ENCODE results near the gene ROBO1.

ROBO1 gene

DNA sequence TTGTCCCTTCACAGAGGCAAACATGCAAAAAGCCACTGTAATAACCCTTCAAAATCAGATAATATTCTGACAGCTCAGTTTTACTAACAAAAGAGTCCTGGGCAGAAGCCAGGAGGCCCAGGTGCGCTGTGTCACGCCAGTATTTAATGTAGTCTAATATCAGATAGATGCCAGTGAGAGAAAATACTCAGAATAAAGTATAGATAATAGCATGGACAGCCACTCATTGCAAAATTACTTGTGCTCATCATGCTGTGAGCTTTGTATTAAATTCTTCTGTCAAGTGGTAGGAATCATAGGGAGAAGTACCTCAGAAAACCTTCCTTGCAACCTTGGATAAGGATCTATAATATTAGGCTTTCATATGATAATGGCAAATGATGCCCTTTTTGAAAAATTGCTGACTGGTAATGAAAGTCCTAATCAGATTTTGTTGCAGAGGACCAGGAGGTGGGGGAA, 1154.3 kb downstream of the ROBO1 start:
- no peak for DNase-seq (ENCODE audit: low read depth)

DNA sequence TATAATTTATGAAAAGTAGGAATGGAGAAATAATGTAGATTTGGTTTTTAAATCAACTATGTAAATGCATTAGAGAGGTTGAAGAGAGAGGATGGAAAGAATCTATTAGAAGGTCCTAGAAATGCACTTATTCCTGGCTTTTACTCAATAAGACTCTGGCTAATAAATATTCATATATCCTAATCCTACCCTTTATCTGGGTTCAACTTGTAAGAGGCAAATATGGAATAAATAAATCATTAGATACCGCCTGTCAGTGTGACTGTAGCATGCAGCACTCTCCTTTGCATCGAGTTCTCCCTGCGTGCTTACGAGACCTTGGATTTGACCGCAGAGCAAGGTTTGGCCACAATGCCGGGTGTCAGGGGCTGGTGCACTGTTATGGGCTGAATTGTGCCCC, 1156.5 kb downstream of the ROBO1 start:
- no peak for DNase-seq (ENCODE audit: low read depth)

DNA sequence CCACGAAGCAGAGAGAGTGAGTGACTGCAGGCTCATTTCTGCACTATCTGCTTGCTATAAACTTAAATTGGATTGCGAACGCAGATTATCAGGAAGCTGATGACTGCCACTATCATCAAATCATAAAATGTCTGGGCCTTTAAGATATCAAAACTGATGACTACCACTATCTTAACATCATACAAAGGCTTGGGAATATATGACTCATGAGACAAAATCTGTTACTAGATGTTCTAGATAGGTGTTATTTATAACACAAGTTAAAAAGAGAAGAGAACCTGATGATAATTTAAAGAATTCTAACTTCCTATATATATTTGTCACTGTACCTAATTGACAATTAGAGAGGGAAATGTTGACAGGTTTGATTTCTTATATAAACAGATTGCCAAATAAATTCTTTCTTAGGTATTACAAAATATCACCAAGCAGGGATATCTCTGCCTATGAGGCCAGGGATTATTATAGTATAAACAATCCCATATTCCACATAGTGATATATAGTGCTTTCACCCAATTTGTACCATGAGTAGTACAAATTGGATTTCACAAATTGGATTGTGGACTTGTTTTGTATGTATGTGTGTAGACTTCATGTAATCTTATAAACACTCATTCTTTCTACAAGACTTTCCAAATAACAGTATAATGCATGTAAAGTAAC, 1157.2 kb downstream of the ROBO1 start:
- no peak for DNase-seq (ENCODE audit: low read depth)

DNA sequence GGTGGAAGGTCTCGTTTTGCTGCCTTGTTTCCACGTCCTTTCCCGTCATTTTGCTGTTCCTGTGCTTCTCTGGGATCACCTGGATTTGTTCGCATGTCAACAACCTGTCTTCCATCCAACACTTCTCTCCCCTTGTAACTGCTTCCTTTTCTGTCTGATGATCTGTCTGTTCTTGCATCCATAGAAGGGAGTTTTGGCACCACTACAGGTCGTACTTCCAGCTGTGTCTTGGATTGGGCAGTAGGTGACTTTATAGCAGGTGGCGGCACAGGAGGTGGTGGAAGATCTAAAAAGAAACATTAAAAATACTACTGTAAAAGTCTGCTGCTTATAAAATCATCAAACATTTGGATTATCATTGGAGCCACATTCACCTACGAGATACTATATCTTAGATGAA, 1161.0 kb downstream of the ROBO1 start:
- no peak for DNase-seq (ENCODE audit: low read depth)

DNA sequence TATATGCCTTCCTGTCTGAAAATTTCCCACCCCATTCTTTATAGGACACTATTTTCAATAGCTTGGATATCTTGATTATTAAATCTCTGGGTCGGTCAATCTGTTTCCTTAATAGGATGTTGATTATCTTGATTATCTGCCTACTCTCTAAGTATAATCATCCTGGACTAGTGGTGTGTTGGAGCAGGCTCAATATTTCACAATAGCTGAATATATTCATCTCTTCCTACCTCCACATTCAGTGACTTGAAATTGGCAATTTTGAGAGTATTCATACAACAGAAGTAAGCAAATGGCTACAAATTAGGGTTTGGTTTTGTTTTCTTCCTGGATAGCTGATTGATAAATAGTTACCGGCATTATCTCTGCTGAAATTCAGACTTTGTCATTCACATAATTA, 1162.6 kb downstream of the ROBO1 start:
- DNase-seq (ENCODE audit: low read depth) = no peak

DNA sequence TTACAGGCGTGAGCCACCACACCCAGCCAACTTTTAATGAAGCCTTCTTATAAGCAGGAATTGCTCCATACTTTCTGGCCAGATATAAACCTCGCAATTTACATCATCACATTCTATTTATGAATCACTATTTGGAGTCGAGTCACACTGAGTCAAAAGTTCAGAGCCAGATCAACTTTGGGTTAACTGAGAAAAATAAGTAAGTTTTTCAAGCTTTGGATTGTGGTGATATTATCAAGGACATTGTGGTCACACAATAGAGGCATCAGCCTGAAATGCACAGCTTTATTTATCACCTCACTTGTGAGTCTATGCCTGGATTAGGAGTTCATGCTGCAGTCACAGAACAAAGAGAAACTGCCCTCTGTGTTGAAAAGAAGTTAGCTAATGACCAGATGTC, 1163.5 kb downstream of the ROBO1 start:
- DNase-seq (ENCODE audit: low read depth) = no peak

DNA sequence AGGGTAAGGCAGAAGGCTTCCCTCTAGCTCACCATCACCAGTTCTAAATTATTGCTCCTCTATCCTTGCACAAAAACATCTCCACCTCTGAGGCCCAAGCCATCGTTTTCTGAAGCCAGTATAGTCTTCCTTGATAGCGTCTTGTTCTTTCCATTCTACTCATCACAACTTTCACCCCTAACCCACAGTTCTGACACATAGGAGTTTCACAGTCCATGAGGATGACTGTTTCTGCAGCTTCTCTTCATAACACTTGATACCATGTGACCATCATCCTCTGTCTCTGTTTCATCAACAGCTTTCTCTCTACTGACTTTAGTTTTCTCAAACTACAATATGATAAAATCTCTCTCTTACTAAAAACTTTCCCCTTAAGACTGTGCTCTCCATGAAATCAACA, 1166.5 kb downstream of the ROBO1 start:
- no peak for DNase-seq (ENCODE audit: low read depth)

DNA sequence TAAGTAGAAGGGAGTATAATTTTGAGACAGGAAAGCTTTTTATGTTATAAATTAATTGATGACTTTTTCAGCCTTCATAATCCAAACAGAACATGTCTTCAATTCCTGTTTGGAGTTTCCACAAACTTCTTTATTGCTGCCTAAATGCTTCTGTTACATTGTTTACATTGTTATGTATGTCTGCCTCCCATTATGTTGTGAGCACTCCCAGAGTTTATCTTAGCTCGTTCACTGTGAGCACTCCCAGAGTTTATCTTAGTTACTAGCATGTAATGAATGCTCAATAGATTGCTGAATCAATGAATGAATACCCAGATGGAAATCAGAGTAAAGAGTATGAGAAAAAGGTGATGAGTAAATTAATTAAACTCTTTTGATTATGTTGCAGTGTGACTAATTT, 1178.0 kb downstream of the ROBO1 start:
- no peak for DNase-seq (ENCODE audit: low read depth)

DNA sequence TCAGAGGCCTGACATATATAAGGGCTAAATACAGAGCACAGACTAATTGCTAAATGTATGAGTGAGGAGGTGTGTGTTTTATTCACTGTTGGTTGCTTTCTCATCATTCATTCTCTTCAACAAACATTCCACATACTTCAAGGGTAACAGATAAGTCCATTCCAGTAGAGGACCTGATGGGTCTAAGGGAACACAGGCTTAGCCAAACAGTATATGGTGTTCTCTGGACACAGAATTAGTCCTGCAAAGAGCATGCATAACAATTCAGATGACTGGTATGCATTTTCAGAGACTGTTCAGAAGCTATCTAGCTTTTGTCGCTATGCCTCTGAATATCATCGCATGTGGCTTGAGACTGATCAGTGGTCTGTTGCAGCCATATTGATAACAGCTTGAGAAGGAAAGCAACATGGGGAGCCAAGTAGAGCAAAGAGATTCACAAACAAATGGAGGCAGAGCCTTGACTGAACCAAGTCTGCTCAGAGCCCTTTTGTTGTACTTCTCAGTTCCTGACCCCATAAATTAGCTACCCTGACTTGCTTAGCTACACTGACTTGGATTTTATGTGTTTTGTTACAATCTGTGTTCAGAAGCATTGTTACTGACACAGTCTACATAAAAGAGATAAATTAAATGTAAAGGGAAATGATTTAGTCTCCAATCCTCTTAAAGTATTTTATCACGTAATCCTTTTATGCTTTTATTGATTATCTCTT, 1178.7 kb downstream of the ROBO1 start:
- no peak for DNase-seq (ENCODE audit: low read depth)

DNA sequence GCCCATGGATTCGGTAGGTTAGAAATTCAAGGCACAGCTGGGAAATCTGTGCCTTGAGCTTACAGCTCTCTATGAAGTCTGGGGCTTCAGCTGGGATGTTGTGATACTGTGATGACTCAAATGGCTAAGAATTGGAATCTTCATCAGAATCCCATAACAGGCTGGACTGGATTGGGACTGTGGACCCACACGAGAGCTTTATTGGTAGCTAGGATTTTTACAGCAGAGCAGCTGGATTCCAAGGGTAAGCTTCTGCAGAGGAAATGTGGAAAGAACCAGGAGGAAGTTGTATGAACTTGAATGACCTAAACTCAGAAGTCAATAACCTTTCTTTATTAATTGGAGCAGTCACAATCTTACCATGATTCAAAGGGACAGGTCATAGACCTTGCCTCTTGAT, 1187.1 kb downstream of the ROBO1 start:
- DNase-seq (ENCODE audit: low read depth) = no peak

DNA sequence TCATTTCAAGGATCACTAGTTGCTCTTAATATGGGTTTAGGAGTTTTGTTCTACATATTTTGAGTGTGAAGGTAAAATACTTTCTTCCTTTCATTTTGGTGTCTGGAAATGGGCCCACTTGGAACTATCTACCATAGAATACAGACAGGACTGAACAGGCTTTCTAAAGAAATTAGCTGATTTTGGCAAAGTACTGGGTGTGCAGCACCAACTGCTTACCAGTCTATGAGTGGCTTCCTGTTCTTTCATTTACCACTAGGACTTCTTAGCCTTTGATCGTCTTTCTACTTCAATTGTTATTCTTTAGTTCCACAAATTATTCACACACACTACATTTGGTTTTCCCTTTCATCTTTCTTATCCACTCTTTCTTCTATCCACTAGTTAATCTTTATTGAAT, 1196.3 kb downstream of the ROBO1 start:
- no peak for DNase-seq (ENCODE audit: low read depth)

DNA sequence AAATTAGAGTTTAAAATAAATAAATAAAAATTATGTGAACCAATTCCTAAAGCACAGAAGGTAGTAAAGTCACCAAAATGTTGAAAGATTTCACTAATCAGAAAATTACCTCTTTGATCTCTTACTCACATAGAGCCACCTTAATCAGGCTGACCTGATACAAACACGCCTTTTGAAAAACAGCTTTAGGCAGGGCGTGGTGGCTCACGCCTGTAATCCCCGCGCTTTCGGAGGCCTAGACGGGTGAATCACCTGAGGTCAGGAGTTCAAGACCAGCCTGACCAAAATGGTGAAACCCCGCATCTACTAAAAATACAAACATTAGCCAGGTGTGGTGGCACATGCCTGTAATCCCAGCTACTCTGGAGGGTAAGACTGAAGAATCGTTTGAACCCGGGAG, 1197.3 kb downstream of the ROBO1 start:
- DNase-seq (ENCODE audit: low read depth) = no peak

DNA sequence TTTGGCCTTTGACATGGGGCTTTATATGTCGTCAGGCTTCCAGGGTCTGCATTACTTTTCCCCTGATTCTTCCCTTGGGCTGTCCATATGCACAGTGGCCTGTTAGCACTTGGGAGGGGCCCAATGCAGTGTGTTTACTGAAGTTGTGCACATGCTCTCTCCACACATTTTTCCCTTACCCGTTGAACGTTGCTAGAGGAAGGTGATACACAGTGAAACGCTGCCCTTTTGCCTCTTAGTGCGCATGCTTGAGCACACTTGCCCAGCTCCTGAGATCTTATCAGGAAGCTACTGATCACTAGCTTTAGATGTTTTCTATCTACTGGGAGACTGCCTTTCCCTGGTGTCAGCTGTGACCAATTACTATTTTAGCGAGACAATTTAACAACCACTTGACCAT, 1198.0 kb downstream of the ROBO1 start:
- DNase-seq (ENCODE audit: low read depth) = no peak

DNA sequence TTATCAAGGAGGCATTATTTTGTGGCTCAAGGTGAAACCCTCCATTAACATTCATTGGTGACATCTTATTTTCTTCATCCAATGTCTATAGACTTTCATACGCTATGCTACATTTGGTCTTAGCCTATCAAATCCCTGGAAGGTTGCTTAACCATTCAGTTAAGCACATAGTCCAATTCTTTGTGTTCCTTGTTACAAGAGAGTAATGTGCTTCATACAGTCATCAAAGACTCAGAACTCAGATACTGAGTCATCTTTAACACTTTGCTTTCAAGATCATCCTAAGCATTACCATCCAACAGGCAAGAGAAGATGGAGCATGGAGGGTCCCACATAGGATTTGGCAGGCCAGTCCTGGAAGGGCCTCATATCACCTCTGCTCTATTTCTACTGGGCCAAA, 1202.1 kb downstream of the ROBO1 start:
- DNase-seq (ENCODE audit: low read depth) = no peak

DNA sequence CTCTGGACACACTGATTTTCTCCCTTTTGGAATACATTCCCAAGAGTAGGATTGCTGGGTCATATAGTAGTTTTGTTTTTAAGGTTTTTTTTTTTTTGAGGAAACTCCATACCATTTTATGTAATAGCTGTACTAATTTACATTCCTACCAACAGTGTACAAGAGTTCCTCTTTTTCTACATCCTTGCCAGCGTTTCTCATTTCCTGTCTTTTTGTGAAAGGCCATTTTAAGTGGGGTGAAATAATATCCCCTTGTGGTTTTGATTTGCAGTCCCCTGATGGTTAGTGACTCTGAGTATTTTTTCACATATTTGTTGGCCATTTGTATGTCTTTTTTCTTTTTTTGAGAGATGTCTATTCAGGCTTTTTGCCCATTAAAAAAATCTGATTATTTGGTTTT, 1205.5 kb downstream of the ROBO1 start:
- DNase-seq (ENCODE audit: low read depth) = no peak
